ENCODE measurements around the gene SNCG. TPM values are rescaled to one million over a fixed set of nuclear protein-coding genes. Genes with fewer than 3 reads are reported as not detected.

Gene SNCG
- total RNA-seq, 1 experiment from 2014 or later = 7.2 TPM

Other genes starting within 250 kb of the SNCG start
- gene BMPR1A, start 202.0 kb upstream of the SNCG start, total RNA-seq (2022) = 15.7 and 21.4 TPM in 2 replicates
- 0.83 TPM in 1 of 2 replicates, not detected in the other for gene MMRN2, start 984 bp upstream of the SNCG start, total RNA-seq (2022)
- gene ADIRF, start 9.9 kb downstream of the SNCG start, total RNA-seq (2022) = 2.2 TPM in 1 of 2 replicates, not detected in the other
- not detected in 2 replicates for gene FAM25A, start 61.7 kb downstream of the SNCG start, total RNA-seq (2022)
- 60.2 and 70.8 TPM in 2 replicates for gene GLUD1, start 136.2 kb downstream of the SNCG start, total RNA-seq (2022)
- 11.4 and 11.5 TPM in 2 replicates for gene SHLD2, start 136.6 kb downstream of the SNCG start, total RNA-seq (2022)